H1 (cell line): ENCODE data around the gene SAFB. TPM values are rescaled to one million over a fixed set of nuclear protein-coding genes. Genes with fewer than 3 reads are reported as not detected.
A peak's percentile ranks its signal among the peaks of the same experiment; 100 is the strongest.

ENCODE experiments used
- BRCA1 ChIP-seq: IDR thresholded peaks from 2 replicates; pipeline ENCODE4 v1.6.1; 2012; ENCODE audit warnings: low read depth, low read length, improper control_type of control experiment
- CHD2 ChIP-seq: IDR thresholded peaks from 2 replicates; pipeline ENCODE4 v1.6.1; 2012; ENCODE audit warnings: low read length, improper control_type of control experiment
- EZH2 ChIP-seq: fragments of 200-600 bp; sonication (generic); IDR thresholded peaks from 2 replicates; pipeline ENCODE4 v1.7.1; 2012; ENCODE audit warnings: low read depth, mild to moderate bottlenecking, moderate library complexity, low read length, inconsistent platforms; ENCODE audit not compliant: severe bottlenecking
- NANOG ChIP-seq: IDR thresholded peaks from 2 replicates; pipeline ENCODE4 v1.6.1; 2011; ENCODE audit warnings: low read length, low read depth, mild to moderate bottlenecking, inconsistent platforms; ENCODE audit not compliant: insufficient read depth, poor library complexity, severe bottlenecking
- SAP30 ChIP-seq: fragments of 300-600 bp; sonication (generic); IDR thresholded peaks from 2 replicates; pipeline ENCODE4 v1.7.1; 2012; ENCODE audit warnings: low read length, moderate library complexity, mild to moderate bottlenecking, inconsistent platforms; ENCODE audit not compliant: insufficient read depth, insufficient replicate concordance
- TEAD4 ChIP-seq: IDR thresholded peaks from 2 replicates; pipeline ENCODE4 v1.6.1; 2012; ENCODE audit warnings: low read depth, low read length, inconsistent platforms, mixed read lengths
- polyA plus RNA-seq, 7 experiments: library from polyadenylated mRNA; depleted of rRNA in 3 of 7; stranded (reverse) in 5 of 7; unstranded in 2 of 7; fragments of >200 nt in 5 of 7; fragments of 200-250 nt in 2 of 7; gene quantifications; 1 replicate in 5 of 7; 2 replicates in 1 of 7; 4 replicates in 1 of 7; pipeline versions ENCODE4 v1.2.1 to v1.2.3, GENCODE V29; 2011 to 2013; ENCODE audit warnings: missing spikeins in 2 of 7, mixed read lengths in 2 of 7
- total RNA-seq: library from RNA; stranded (reverse); fragmentation: NEBNext Ultra II Directional; extraction: Animal tissue kit (Norgen Biotek cat#: 25700); gene quantifications from 2 replicates; pipeline ENCODE4 v1.2.1, GENCODE V29; 2021

The SAFB gene
- total and polyA plus RNA-seq, 2 of the 8 experiments (the other 6 are each of a cell fraction or from before 2014, with no cell fraction given), result 27.0 to 110 TPM

- no peak for TF ChIP-seq EZH2
- no peak for TF ChIP-seq BRCA1
- no peak for TF ChIP-seq SAP30
- no peak for TF ChIP-seq CHD2
- 0 out of 2 replicates have a peak, but pooled peaks have one; percentile 14 for TF ChIP-seq TEAD4
- no peak for TF ChIP-seq NANOG
Measured at GRCh38 chr19:5667751-5668271, 44.9 kb downstream of the SAFB start (continued).
